Left colon (tissue), 2 donors: ENCODE data around the gene ODF2. TPM values are rescaled to one million over a fixed set of nuclear protein-coding genes. Genes with fewer than 3 reads are reported as not detected.
"Not testable (repeated sequence)": the region's sequence is repeated elsewhere in the genome, so short reads cannot be mapped to it uniquely, and the experiment has no call there.

ENCODE experiments used
- ATAC-seq: fragments of 200-7000 bp; cut with Tn5 transposase; one replicate; pipeline ENCODE4 v1.9.1; 2020; ENCODE audit warnings: mild to moderate bottlenecking, moderate library complexity
- DNase-seq, 2 donors: peaks; one replicate each; pipeline ENCODE4 v3.0.0-alpha.2; 2020
- intact Hi-C, 2 donors: fragments of 100-400 bp; cut with DNase I in 1 of 2; cut with micrococcal nuclease in 1 of 2; formaldehyde crosslinking; loops; one replicate each; pipeline versions ENCODE4 v1.11.2 to v1.14.0; 2022; cut with DNase I, micrococcal nuclease
- long read RNA-seq: library from polyadenylated mRNA; unstranded; transcript quantifications from one replicate; pipeline ENCODE4 v2.0.0, GENCODE V29; 2021
- total RNA-seq, 2 donors: library from RNA; stranded (reverse); fragmentation: NEBNext Ultra II Directional; extraction: Animal tissue kit (Norgen Biotek cat#: 25700); gene quantifications; one replicate each; pipeline ENCODE4 v1.2.1, GENCODE V29; 2021
- donor health status: DM: no; HTN: no; CAD: no.
- donor health status: DM: yes; HTN: yes; CAD: no.

The ODF2 gene
- total RNA-seq = 10 to 100 TPM; 13.8 to 16.5 TPM
- long read RNA-seq, transcript ODF2-201 (21 exons, 3,899 nt) = major isoform, 6 of 23 reads
- long read RNA-seq, partial matches to known transcripts = 7 of 23 reads
- long read RNA-seq, other reads (novel, unspliced or antisense) = 8 of 23 reads

DNA sequence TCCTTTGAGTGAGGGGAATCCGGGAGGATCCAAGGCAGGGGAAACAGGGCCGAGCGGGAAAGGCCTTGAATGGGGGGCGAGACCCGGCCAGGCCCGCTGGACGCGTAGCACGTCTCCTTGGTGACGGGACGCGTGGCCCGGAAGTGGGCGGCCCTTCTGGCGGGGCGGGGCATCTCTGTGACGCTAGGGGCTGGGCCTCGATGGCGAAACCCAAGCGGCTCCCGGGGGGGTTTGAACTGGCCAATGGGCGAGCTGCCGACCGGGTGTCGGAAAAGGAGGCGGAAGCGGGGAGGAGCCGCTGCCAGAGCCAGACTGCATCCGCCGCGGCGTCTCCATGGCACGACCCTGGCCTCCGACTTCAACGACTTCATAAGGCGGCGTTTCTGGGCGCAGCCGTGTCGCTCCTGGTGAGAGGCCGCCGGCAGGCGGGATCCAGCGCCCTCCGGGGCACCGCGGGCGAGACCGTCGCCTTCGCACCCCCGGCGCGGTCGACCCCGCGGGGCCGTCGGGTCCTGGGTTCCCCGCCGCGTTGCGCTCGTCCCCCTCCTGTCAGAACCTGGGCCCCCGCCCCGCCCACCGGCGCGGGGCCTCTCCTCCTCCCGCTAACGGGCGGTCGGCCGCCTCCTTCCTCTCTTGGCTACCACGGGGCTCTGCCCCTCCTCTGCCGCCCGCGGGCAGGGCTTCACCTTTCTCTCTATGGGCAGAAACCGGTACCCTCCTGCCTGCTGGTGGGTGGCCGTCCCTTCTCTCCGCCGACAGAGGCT, at the start of gene ODF2:
Gene ODF2 (plus strand): TSS at position 158 of the 764 bp plus-strand sequence. CDS start 86 bp downstream, at position 244.
- intact Hi-C loops = no loop called here
- peak; percentile 98 to 99 for DNase-seq
- ATAC-seq = peak; percentile 98

DNA sequence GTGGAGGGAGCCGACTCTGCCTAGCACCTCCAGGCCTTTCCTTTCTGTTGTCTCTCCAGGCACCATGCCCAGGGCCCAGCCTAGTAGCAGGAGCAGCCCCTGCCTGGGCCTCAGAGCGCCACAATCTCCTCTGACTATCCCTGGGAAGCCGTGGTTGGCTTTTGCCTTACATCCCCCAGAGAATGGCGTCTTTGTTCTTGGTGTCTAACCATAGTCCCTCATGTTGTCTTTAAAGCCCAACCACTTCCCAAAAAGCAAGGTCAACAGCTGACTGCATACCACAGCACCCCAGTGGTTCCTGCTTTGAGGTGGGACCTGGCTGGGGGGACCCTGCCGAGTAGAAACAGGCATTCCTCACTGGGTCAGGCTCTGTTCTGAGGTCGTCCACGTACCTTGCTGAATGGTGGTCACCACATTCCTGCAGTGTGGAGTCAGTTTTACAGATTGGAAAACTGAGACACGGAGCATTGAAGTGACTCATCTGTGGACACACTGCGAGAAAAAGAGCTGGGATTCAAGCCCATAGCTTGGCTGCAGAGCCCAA, 48.9 kb upstream of the ODF2 start:
- intact Hi-C loops = no loop called here
- no peak for ATAC-seq

DNA sequence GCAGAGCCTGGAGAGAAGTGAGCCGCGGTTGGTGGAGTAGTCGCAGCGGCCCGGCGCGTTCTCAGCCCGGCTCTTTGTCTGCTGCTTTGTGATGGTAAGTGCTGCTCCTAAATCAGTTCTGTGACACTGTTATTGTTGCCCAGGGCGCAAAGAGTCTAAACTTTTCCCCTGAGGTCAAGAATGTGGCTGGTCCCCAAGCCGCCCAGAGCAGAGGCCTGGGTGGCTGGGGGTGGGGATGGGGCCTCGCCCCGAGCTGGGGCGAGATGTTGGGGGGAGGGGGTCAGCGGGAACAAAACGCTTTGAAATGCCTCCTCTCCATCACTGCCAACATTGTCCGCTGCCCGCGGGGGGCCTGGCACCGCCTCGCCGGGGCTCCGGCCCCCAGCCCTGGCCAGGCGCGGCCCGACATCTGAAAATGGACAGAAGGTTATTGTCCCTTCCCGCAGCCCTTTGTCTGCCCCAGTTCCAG, 46.8 kb upstream of the ODF2 start:
- intact Hi-C loops = no loop called here
- ATAC-seq (no peak), DNase-seq (no peak)

More for the DNA sequence above, 48.9 kb upstream of the ODF2 start:
- no peak for DNase-seq

DNA sequence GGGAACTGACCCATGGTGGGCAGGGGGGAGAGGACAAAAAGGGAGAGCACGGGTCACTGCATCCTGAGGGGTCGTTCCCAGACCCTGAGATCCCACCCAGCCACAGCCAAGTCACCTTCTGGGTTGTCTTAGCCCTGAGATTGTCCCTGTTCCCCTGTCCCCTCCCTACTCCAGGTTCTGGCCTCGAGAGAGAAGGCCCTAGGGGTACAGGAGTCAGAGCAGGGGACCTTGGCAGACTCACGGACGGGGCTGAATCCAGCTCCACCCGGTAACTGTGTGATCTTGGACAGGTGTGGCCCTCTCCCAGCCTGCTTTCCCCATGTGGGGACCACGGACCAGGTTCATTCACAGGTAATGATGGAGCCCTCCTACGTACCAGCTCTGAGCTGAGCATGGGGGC, 46.4 kb upstream of the ODF2 start:
- no peak for DNase-seq
- intact Hi-C loops = no loop called here
- ATAC-seq = no peak

DNA sequence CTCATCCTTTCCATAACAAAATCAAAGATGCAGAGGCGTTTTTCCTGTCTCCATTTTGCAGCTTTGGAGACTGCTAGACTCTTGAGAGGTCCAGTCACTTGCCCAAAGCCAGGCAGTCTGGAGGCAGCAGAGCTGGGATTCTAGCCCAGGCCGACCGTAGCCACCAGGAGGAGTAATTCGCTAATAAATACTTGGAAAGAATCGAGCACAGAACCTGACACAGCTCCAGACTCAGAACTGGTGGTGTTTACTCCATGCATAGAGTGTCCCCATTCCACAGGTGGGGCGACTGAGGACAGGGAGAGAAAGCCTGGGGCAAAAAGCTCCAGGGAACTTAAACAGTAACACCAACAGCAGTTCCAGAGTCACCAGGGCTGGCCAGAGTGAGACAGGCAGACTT, 45.8 kb upstream of the ODF2 start:
- ATAC-seq (no peak), DNase-seq (no peak)
- intact Hi-C loops = no loop called here

DNA sequence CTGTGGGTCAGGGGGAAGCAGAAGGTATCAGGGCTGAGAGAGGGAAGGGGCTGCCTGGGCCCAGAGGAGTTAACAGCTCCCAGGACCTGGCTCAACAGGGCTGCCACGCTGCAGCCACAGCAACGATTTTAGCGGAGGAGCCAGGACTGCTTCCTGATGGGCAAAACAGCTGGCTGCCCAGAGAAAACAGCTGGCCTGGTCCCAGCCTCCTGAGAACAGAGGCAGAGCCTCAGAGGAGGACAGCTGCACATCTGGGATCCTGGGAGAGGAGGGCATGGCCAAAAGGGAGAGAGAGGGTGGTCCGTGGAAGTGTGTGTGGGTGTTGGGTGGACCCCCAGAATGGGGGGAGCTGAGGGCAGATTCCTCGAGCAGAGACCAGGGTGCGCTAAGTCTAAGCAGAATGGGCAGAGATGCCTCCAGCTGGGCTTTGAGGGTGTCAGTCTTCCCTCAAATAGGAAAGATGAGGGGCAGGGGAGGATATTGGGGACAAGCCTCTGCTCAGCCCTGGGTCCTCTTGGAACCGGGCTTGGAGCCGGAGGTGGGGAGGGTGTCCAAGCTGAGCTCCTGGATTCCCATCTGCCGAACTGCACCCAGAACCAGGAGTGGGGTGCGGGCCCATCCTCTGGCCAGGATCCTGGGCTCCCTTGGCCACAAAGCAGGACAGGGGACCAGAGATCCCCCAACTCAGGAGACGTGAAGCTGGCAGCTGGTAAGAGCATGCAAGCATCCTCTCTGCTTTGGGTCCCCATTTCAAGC, 44.3 kb upstream of the ODF2 start:
- DNase-seq = no peak
- intact Hi-C loops = no loop called here
- no peak for ATAC-seq

DNA sequence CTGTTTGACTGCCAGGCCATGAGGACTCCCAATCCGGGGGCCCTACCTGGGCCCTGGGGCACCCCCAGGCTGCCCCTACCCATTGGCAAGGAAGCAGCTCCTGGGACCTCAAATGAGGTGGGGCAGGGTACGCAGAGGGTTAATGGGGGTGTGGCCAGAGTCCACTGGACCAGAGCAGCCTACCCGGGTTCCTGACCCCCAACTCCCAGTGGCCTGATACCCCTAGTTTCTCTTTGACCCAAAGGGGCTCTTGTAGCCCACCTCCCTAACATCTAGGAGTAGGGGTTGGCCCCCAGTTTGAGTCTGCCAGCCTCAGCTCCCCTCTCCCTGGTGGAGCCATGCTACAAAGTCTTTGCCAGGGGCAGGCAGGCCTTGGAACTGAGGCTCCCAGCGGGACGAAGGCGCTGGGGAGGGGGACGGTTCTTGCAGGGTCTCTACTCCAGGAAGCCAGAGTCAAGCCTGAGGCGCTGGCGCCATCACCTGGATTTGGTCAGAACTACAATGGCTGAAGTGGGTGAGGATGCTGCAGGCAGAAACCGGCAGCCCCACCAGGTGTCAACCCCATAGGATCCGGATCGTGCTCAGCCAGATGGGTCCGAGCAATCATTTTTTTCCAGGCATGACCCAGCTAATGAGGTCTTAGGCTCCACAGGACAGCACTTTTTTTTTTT, 43.6 kb upstream of the ODF2 start:
- DNase-seq (peak in 1 of 2 donors; percentile 43), ATAC-seq (no peak)
- intact Hi-C loops = no loop called here

DNA sequence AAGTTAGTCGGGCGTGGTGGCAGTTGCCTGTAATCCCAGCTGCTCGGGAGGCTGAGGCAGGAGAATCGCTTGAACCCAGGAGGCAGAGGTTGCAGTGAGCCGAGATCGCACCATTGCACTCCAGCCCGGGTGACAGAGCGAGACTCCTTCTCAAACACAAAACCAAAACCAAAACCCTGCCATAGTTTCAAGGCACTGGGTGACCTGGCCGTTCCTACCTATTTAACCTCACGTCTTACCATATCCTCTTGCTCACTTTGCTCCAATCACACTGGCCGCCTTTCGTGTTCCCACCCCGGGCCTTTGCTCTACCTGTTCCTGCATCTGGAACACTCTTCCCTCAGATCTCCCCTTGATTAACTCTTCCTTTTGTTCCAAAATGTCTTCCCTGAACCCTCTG, 42.1 kb upstream of the ODF2 start:
- DNase-seq, intact Hi-C loops, ATAC-seq: not testable (repeated sequence)

DNA sequence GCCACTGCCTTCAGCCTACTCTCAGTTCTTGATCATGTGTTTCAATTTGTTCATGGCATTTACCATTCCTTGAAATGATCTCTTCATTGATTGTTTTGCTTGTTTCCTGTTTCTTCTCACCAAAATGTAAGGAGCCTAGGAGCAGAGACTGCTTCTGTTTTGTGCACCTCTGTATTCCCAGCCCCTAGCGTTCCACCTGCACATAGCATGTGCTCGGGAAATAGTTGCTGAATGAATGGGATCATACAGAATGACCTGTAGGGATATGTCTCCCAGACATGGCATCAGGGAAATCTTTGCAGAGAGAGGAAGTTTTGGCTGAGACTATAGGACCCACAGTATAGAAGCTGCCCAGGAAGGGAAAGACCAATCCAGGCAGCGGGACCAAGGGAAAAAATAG, 41.3 kb upstream of the ODF2 start:
- ATAC-seq (peak; percentile 44), DNase-seq (no peak)
- intact Hi-C loops = no loop called here

DNA sequence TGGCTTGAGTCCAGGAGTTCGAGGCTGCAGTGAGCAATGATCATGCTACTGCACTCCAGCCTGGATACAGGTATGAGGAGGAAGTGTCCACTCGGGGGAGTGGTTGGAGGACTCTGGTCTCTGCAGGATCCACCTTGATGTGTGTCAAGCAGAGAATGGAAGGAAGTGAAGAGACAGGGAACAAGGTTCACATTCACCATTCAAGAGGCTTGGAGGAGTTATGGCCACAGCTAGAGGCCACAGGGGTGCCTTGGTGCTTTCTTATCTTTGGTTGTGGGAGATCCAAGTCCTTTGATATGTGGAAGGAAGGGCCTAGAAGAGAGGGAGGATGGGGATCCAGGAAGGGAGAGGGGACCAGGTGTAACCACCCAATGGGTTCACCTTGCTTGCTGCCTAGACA, 40.5 kb upstream of the ODF2 start:
- ATAC-seq (peak; percentile 85), DNase-seq (peak in 1 of 2 donors; percentile 14)
- intact Hi-C loops = no loop called here

DNA sequence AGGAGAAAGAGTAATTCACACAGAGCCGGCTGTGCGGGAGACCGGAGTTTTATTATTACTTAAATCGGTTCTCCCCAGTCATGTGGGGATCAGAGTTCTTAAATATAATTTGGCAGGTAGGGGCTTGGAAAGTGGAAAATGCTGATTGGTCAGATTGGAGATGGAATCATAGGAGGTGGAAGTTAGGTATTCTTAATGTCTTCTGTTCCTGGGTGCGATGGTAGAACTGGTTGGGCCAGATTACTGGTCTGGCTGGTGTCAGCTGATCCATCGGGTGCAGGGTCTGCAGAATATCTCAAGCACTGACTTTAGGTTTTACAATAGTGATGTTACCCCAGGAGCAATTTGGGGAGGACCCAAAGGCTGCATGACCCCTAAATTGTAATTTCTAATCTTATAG, 39.8 kb upstream of the ODF2 start:
- intact Hi-C loops = no loop called here
- DNase-seq = no peak

DNA sequence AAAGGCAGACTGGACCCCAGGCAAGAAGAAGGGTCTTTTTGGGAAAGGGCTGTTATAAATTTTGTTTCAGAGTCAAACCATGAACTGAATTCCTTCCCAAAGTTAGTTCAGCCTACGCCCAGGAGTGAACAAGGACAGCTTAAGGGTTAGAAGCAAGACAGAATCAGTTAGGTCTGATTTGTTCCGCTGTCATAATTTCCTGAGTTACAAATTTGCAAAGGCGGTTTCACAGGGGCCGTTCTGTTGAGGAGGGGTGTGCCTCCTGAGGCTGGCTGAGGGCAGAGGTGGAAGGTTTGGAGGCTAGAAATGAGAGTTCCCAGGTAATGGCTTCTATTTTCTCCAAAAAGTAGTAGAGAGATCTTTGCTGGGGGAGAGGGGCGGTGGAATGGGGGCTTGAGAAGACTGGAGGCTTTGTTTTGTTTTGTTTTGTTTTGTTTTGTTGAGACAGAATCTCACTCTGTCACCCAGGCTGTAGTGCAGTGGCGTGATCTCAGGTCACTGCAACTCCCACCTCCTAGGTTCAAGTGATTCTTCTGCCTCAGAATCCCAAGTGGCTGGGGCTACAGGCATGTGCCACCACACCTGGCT, 39.3 kb upstream of the ODF2 start:
- intact Hi-C loops = no loop called here
- no peak for DNase-seq
- no peak for ATAC-seq

More for the DNA sequence above, 39.8 kb upstream of the ODF2 start:
- no peak for ATAC-seq

DNA sequence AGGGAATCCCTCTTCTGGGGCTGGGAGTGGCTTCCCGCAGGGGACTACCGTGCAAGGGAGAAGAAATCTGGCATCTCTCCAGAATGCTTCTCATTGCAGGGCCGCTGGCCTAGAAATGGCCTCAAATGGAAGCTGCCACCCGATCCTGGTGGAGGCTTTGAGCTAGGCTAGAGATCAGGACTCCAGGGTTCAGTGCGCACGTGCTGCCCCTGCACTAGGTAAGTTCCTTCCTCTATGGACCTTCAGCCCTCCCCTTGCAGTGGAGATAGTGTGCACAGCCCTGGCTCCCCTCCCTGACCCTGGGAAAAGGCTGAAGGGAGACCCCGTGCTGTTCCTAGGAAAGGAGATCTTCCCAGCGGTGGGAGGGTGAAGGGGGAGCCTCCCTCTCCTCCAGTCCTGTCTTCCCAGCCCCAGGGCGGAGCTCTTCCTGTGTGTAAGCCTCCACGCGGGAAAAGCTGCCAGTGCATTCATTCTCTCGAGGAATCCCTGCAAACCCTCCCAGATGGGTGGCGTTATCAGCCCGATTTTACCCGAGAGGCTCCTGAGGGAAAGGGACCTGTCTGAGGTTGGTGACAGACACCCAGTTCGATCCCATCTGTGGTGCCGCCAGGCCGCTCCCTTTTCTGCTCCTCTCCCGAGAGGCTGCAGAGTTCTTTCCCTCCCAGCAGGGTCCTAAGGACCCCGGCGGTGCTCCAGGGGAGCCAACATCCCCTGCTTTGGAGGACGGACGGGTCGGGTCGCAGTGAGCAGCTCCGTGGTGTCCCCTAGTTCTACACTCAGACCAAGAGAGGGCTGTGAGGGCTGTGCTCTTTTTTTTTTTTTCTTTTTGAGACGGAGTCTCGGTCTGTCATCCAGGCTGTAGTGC, 36.5 kb upstream of the ODF2 start:
- ATAC-seq (no peak), DNase-seq (no peak)
- intact Hi-C loops = no loop called here

DNA sequence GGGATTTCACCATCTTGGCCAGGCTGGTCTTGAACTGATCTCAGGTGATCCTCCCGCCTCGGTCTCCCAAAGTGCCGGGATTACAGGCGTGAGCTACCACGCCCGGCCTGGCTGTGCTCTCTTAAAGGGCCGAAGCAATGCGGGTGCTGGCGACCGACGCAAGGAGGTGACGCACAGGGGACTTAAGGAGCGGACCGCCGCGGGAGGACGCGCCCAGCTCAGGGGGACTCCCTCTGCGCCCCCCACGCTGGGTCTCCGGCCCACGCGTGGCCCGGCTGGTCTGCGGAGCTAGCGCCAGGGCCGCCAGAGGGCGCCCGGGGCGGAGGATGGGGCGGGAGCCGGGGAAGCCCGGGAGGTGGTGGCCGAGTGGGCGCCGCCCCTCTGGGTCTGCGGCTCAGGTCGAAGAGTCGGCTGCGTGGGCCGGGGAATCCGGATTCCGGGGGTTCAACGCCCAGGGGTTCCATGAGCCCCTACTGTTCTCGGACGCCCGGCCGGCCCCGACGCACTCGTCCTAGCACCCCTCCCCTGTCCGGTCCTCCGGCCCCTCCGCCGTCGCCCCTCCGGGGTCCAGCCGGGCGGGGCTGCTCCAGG, 35.7 kb upstream of the ODF2 start:
- ATAC-seq (peak; percentile 81), DNase-seq (peak; percentile 50 to 77)
- intact Hi-C loops = no loop called here

DNA sequence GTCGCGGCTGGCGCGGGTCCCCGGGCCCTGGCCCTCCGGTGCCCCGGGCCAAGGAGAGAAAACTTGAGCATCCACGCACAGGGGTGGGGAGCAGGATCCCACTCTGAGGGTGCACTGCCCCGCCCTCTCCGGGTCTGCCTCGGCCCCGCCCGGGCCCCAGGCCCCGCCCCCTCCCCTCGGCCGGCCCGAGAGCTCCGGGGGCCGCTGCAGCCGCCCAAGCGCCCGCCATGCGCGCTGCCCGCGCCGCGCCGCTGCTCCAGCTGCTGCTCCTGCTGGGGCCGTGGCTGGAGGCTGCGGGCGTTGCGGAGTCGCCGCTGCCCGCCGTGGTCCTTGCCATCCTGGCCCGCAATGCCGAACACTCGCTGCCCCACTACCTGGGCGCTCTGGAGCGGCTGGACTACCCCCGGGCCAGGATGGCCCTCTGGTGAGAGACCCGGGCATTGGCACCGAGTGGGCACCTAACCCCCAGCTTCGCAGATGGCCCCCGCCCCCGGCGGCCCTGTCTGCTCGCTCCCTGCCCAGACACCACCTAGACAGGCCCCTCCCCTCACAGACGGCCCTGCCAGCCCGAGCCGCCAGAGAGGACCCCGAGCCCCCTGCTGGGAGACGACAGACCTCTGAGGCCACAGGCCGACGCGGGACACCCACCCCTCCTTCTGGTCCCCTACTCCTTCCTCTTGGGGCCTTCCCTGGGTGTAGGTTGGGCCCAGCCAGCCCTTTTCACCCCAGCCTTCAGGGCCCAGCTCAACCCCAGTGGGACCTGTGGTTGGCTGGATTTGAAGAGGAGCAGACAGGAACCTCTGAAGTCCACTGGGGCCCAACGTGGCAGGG, 34.9 kb upstream of the ODF2 start, which contains the start of gene CERCAM:
Gene CERCAM (plus strand): TSS at position 207 of the 831 bp plus-strand sequence. CDS start 21 bp downstream, at position 228.
- intact Hi-C loops = no loop called here
- ATAC-seq (peak; percentile 62), DNase-seq (peak in 1 of 2 donors; percentile 57)

DNA sequence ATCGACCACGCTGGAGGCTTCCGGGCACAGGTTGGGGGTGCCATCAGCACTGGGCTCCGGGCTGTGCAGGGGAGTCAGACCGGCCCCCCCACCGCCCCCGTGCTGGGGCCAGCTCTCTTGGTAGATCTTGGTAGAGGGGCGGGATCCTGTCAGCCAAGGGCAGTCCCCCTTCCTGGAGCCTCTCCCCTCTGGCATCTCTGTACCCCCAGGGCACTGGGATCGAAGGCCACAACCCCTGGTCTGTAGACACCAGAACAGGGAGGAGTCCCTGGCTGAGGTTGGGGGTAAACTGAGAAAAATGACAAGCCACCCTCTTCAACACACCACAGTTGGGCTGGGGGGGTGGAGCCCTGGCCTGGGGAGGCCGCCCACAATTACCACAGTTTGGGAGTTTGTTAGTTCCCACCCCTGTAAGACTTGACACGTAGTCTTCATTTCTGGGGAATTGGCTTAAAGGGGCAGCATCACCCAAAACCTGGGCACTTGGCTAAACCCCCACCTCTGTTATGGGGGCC, 34.3 kb upstream of the ODF2 start:
- no peak for DNase-seq
- ATAC-seq = no peak
- intact Hi-C loops = no loop called here
